ENCODE measurements around the gene RBM43.

DNA sequence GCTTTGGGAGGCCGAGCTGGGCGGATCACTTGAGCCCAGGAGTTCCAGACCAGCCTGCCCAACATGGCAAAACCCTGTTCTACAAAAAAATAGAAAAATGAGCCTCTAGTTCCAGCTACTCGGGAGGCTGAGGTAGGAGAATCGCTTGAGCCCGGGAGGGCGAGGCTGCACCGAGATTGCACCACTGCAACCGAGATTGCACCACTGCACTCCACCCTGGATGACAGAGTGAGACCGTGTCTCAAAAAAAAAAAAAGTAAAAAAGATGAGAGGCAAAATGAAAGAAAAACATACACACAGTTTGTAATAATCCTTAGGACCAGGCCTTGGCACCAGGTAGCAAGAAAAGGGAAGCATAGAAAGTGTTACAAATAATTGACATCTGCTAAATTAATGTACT lies 22.0 kb downstream of the RBM43 start:
- no peak for TF ChIP-seq CTCF (IDR thresholded peaks at IDR 0.05)
- no peak for TF ChIP-seq POLR2A (IDR thresholded peaks at IDR 0.05)

Data from thyroid gland (tissue), 4 donors.